GM04503 (cell line): ENCODE results near the gene NPTXR.
"Not testable (repeated sequence)": the region's sequence is repeated elsewhere in the genome, so short reads cannot be mapped to it uniquely, and the experiment has no call there.

Experiments
- DNase-seq: peaks from one replicate; pipeline ENCODE4 v3.0.0-alpha.2; 2012; ENCODE audit warnings: low read depth

The NPTXR gene

DNA sequence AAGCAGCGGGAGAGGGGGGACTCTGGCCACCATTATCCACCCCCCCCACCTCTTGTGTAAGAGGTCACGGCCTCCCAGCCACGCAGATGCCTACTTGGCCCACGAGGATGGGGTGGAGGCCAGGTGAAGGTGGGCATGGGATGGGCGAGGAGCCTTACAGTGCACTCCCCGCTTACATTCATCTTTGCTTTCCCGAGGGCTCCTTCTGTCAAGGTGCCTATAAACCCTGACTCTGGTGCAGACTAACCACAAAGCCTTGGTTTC is 13.1 kb downstream of the NPTXR start:
- DNase-seq: no peak

DNA sequence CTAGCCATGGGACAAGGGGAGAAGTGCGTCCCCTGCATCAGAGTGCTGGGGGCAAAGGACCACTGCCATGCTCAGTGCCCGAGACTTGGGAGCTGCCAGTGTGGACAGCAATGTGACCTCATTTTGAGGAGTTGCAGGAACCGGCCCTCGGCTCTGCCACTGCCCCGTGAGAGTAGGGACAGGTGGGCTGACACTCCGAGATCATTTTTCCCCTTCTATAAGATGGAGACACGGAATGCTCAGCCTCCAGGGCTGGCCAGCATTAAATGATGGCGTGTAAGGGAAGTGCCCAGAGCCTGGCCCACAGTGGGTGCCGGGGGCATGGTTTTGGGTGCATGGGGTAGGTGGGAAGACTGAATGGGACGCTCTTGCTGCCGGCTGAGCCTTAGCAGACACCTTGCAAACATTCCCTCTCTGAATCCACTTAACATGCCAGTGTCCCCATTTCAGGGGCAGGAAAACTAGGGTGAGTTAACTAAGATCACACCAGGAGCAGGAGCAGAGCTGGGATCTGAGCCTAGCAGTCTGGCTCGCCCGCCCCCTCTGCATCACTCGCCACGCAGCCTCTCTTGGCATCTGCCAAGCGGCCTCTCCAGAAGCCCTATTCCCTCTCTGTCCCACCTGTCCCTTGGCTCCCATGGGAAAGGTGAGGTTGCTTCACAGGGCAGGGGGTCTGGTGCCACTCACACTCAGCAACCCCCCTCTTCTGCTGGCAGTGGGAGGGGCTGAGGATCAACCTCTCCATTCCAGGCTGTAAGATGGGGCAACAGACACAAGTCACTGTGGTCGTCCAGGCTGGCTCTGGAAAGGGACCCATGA is 13.6 kb downstream of the NPTXR start:
- DNase-seq: no peak

DNA sequence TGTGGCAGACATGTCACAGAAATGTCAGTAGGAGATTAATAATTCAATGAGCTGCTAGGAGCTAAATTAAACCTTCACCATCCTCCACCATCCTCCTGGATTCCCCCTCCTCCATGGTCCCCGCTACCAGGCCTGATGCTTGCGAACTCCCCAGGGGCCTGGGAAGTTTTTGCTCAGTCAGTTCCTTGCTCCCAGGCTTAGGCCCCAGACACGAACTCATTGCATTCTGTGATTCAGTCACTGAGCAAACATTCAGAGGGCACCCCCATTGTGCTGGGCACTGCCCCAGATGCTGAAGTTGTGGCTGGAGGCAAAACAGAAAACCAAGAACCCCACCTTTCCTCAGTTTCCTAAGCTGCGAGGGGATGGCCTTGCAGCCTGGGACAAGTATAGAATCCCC is 14.3 kb downstream of the NPTXR start:
- no peak for DNase-seq

DNA sequence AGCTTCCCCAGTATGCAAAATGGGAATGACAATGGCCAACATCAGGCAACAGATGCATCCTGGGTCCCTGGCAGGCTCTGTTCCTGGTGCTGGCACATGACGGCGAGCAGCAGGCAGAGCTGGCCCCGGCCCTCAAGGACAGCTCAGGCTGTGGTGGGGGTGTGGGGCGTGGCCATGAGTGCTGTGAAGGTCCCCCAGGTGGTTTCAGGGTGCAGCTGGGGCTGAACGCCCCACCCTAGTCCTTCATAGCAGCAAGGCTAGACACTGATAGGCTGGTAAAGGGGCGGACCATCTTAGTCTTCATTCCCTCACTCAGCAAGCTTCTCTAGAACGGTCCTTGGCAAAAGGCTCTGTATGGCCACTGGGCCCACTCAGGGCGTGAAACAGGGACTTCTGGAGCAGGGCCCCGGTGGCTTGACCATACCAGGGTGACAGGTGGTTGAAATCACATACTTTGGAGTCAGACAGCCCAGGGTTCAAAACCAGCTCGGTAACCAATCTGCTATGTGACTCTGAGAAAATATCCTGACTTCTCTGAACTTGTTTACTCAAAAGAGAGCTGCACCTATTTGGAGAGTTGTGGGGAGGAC is 15.1 kb downstream of the NPTXR start:
- DNase-seq: no peak

DNA sequence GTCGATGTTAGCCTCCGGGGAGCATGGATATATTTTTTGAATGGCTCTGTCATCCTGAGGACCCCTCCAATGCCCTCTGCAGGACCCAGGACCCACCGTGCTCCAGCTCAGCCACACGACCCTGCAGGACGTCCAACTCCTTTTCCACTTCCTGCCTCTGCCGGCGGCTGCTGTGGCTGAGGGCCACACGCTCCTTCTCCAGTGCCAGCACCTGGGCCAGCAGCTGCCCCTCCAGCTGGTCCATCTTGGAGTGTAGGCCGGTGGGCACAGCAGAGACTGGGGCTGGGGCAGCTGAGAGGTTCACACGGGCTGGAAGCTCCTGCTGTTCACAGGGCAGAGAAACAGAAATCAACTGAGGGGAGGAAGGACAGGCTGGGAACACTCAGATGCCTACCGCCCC is 15.6 kb downstream of the NPTXR start:
- DNase-seq: no peak

DNA sequence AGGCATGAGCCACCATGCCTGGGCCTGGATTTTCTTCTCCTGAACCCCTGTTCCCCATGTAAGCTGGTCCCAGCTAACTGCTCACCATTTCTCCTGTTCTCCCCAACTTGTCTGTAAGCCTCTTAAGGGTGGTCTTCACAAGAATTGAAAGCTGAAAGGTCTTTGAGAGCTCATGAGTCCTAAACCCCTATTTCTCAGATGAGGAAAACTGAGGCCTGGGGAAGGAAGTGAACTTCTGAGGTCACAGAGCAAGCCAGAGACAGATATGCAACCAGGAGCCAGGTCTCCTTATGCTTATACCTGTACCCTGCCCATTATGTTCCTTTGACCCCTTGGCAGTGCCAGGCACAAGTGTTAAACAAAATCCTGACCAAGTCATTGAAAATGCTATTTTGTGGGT is 16.3 kb downstream of the NPTXR start:
- no peak for DNase-seq

DNA sequence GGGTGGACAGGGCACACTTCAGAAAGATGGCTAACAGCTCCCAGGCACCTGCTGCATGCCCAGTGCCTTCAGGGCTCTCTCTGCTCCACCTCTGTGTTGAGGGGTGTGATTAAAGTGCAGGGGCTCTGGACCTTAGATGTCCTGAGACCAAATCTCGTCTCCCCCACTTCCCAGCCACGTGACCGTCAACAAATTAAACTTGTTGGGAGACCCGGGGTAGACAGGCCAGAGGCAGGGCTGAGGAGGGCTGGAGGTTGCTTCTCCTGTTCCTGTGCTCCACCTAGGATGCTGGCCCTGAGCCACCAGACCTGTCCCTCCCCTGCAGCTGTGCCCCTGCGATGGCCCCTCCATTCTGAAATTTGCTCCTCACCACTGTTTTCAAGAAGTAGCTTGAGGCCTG is 17.0 kb downstream of the NPTXR start:
- DNase-seq: no peak

DNA sequence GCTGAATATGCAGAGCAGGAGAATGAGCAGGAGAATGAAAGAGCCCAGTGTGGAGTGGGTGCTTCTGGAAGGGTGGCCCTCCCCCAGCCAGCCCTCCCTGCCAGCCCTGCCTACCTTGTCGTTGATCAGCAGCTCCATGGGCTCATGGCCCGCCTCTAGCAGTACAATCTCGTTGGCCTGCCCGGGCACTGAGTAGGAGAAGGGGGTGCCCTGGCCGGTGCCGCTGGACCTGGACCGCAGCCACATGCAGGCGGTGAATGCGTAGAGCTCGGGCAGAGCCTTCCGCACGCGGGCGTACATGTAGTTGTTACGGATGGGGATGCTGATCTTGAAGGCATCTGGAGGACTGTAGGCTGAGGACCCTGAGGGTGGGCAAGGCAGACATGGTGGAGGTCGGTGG is 17.4 kb downstream of the NPTXR start:
- no peak for DNase-seq

DNA sequence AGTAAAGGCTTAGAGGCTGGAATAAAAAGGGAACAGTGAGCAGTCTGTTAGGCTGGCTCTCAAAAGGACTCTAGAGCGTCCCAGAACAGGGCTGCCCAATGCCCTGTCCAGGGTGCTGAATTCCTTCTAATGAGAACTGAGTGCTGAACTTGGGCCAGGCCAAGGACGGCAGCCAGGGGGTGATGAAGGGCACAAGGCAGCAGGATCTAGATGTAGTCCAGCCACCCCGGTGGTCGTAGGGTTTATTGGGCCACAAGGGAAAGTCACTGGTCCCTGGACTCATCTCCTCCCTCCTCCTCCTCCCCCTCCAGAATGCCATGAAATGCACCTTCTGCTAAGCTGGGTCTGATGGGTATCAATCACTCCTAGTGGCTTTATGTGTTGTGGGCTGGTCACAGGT is 19.2 kb downstream of the NPTXR start:
- no peak for DNase-seq

DNA sequence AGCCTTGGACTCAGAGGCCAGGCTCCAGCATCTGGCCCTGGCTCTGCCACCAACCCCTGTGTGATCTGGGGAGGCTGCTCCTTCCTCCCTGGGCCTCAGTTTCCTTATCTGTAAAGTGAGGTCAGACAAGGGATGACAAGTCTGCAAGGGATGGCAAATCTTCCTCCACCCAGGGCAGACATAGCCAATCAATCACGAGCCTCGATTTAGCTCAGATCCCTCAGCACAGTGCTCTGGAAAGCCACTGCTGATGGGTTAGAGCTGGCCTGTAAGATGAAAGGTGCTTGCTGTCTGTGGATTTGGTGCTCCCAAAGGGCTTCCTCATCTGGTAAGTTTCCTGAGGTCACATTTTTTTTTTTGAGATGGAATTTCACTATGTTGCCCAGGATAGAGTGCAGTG is 20.2 kb downstream of the NPTXR start:
- DNase-seq: no peak

DNA sequence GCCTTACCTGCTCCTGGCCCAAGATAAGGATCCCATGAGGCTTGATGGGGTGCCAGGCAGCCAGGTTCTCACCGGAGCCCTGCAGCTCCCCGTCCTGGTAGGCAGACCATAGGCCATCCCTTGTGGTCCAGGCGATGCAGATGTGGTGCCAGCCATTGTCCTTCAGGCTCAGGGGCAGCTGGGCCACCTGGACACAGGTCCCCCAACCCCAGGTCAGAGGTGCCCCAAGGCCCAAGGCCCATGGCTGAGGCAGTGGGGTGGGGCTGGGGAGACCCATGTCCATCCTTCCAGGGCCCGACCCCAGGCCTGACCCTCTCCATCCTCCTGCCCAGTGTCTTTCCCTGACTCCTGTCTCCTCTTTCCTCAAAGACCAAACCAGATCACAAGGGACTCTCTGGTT is 20.8 kb downstream of the NPTXR start:
- no peak for DNase-seq

DNA sequence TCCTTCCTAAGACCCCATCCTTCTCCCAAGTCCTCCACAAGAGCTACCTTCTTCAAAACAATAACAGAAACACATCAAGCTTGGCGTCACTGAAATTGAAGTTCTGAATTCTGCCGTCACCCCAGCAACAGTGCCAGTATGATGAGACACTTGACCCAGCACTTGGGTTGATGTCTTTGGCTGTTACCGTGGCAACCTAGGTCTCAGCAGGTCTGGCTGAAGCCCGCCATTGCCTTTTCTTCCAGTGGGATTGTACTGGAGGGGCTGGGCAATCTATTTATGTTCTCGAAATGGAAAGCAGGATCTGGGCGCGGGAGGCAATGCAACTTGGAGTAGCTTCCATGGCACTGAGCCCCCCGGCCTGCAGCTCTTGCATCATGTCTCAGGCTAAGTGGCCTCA is 23.8 kb downstream of the NPTXR start:
- DNase-seq: no peak

DNA sequence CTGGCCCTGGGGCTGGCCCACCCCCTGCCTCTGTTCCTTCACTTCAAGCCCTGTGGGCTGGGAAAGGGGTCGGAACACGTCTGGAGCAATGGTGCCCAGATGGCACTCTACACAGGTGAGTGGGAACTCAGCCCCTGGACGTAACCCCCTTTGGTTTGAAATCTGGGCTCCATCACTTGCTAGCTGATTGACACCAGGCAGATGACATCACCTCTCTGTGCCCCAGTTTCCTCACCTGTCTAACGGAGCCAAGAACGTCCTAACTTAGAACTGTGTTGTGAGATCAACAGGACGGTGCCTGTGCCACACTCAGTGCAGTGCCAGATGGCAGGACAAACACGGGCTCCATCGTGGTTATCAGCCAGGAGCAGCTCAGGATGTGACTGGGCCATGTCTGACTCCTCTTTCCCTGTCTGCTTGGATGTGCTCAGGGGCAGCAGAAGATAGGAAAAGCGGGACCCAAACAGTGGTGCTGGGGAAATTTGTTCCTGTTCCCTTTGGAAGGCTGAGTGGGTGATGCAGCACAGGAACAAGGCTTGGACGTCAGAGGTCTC is 24.4 kb downstream of the NPTXR start:
- DNase-seq: no peak

DNA sequence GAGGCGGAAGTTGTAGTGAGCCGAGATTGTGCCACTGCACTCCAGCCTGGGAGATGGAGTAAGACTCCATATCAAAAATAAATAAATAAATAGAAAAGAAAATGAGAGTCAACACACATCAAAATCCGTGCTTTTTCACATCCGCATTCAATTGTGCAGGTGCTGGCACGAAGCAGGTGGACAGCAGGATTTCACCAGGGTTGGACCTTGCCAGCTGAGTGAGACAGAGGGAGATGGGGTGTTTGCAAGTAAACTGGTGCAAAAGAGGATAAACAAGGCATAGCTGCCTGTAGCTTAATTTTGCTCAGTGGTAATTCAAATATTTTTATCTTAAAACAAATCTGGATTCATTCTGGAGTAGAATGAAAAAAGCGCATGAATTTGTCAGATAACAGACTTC is 26.6 kb downstream of the NPTXR start:
- no peak for DNase-seq

DNA sequence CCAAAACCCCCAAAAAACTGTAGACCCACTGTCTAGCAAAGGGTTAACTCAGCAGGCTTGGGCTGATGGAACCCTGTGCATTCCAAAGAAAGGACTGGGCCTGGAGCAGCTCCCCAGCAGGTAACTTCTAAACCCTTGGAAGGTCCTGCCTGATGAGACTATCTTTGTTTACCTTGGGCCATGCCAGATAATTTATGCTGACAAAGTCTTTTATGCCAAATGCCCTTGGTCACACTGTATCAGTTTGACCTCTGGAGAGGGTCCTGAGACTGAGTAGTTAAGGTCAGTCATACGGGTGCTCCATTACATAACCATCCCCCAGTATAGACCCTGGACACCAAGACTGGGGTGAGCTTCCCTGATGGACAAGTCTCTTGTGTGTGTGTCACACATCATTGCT is 28.0 kb downstream of the NPTXR start:
- DNase-seq: no peak

DNA sequence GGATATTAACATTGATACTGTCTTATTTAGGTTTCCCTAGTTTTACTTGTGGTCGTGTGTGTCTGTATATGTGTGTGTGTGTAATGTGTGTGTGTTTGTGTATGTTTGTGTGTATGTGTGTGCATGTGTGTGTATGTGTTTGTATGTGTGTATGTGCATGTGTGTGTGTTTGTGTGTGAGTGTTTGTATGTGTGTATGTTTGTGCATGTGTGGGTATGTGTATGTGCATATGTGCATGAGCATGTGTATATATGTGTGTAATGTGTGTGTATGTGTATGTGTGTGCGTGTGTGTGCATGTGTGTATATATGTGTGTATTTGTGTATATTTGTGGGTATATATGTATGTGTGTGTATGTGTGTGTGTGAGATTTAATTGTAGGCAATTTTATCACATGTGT is 32.6 kb downstream of the NPTXR start:
- no peak for DNase-seq

DNA sequence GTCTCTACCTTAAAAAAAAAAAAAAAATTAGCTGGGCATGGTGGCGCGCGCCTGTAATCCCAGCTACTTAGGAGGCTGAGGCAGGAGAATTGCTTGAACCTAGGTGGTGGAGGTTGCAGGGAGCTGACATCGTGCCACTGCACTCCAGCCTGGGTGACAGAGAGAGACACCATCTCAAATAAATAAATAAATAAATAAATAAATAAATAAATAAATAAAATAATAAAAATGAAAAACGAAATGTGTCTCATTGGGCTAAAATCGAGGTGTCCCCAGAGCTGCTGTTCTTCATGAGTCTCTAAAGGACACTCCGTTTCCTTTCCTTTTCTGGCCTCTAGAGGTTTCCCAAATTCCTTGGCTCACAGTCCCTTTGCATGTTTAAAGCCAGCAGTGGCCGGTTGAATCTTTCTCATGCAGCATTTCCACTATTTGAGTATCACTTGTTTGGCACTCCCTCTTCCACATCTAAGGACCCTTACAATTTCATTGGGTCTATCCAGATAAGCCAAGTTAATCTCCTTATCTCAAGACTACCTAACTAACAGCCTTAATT is 38.7 kb downstream of the NPTXR start:
- not testable (repeated sequence) for DNase-seq

DNA sequence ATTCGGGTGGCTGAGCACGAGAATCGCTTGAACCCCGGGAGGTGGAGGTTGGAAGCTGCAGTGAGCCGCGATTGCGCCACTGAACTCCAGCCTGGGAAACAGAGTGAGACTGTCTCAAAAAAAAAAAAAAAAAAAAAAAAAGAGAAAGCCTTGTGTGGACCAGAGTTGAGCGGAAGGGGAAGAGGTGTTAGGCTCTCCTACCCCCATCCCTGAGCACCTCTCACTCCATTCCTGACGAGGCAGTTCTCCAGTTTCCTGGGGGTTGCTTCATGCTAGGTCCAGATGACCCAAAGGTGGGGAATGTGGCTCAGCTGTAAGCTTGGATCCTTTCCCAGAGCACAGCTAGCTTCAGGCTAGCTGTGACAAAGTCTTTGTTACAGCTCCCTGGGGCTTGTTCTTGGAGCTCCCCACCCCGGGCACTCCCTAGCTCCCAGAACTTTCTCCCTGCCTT is 41.1 kb downstream of the NPTXR start:
- DNase-seq: peak; percentile 95

DNA sequence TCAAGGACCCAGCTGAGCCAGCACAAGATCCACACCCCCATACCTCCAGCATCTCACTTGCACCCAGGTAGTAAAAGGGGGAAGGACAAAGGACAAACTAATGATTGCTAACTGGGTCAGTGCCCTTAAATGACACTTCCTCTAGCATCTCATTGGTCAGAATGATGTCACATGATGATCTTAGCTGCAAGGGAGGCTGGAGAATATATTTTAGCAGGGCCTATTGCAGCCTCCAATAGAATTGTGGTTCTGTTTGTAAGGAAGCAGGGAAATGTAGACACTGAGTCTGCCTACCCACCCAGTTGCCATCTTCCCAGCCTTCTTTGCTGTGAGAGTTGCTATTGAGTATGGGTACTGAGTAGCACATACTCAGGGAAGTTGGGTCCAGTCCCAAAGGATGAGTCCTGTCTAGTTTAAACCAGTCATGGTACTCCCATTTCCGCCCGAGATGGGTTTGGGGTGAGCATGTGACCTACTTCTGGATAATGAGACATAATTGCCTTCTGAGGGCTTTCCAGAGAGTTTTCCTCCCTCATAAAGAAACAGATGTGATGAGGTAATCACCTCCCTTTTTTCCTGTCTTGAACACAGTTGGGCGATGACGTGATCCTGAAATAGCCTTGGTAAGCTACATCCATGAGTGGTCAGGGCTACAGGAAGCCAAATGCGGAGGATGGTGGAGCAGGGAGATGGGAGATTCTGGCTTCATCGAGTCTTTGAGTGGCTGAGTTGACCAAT is 44.4 kb downstream of the NPTXR start:
- peak; percentile 78 for DNase-seq

DNA sequence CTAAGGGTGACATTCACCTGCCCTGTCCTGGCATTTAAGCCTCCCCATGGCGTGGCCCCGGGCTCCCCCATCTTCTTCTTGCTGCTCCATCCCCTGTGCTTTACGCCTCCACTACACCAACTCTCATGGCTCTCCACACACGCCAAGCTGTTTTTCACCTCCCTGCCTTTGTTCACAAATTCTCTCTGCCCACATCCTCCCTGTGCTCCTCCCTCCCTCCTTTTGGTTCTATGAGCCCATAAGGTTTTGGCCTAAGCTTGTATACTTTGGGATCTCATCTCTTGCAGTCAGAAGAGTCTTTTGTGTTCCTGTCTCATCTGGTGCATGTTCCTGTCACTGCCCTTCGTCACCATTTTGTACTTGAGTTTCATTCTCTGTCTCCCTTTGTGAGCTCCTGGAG is 45.3 kb downstream of the NPTXR start:
- no peak for DNase-seq

DNA sequence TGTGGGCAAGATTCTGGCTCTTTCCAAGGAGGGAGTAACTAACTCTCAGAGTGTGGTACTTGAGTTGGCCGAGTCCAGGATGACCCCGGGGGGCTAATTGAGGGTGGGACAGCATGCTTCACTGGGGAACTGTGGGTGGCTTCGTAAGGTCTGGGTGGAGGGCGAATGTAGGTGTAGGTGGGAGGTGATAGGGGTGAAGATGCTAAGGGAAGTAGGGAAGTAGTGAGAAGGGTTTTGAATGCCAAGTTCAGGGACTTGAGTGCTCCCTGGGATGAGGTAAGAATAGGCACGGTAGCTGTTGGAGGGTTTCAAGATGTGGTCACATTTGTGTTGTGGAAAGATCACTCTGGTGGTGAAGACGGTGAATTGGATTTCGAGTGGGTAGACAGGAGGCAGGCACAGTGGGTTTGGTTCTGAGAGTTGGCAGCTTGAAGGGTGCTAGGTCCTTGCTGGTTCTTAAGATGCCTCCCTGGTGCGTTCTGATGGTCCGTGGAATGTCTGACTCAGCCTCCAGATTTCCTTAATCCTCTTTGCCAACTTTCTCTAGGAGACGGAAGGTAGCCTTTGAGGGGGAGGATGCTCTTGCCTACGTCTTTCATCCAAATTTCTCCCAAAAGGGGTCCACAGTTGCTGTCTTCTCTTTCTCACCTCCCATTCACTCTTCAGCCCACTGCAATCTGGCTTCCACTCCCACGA is 47.4 kb downstream of the NPTXR start:
- DNase-seq: no peak

DNA sequence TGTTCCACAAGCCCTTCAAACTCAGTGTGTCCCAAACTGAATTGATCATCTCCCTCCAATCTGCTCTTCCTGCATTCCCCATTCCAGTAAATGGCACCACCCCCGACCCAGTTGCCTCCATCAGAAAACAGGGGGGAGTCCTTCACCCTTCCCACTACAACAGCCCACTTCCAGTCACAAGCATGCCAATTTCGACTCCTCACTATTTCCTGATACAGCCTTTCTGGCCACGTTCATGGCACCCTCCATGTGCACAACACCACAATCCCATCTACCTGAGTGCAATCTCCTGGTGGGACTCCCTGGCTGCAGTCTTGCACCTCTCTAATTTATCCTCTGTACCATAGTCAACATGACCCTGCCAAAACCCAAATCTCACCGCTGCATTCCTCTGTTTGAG is 48.3 kb downstream of the NPTXR start:
- DNase-seq: no peak
